TTC549 (cell line): ENCODE data around the gene FSTL5.

Experiments
- FAIRE-seq: peaks from 2 replicates; lab custom pipeline; 2012; peaks lifted over from hg19 to GRCh38; lab: Jason Lieb, UNC

The FSTL5 gene

GRCh38 chr4:161936625-161937550, 226.9 kb downstream of the FSTL5 start:
- FAIRE-seq, result no peak

DNA sequence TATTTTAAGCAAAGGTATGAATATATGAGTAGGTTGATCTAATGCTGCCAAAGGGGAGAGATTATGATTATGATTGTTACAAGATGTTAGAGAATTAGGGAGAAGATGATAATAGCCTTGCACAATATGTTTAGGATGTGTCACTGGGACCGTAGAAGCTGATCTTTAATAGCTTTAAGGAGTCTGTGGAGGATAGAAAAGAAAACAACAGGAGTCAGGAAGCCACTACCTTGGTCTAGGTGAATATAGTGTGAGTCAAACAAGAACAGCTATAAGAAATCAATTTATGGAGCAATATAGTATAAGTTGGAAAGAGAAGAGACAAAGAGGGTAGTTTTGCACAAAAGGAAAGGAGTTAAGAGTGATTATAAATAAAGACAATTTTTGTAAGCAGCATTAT, 232.7 kb downstream of the FSTL5 start:
- FAIRE-seq, result no peak

DNA sequence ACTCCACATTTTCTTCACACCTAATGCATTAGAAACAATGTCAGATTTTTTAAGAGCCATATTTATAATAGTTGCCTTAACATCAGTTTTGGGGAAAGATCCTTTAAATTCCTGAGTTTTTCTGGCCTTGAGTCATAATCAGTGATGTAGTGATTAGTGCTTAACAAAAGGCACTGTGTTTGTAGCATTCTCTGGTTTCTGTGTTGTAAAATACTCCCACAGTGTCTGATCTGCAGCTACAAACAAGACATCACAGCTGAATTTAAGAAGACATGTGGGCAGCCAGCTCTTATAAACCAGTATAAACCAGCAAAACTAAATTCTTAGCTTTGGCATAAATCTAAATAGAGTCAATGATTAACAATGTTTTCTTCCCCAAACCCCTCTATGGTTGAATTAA, 233.8 kb downstream of the FSTL5 start:
- FAIRE-seq, result no peak

DNA sequence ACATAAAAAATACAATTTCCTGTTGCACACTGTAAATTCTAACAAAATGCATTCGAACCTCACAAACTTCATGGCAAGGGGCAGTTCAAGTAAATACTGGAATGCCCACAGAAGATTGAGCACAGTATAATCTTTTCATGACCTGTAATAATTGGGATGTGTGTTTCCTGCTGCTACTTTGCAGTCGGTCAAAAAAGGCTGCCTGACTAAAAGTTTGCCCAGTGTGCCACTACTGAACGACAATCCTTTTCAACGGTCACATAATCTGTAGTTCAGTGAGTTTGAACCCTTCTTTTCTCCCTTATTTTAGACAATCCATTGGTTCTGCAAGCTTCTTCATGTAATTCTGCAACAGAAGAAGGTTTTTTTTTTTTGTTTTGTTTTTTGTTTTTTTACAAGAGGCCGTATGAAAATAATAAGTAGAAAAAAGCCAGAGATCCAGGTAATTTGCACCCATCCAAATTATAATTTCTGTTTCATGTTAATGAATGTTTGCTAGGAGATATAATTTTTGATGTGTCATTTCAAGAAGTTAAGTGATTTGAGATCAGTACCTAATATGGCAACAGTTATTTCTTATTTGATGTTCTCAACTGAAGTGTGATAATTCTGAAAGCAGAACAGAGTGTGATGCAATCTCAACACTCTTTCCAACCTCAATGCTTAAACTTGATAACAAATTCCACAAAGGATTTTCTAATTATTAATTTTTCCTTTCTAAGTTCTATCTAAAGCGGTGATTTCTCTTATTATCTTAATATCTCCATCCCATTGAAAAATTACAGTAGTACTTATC, 237.6 kb downstream of the FSTL5 start:
- FAIRE-seq, result no peak

DNA sequence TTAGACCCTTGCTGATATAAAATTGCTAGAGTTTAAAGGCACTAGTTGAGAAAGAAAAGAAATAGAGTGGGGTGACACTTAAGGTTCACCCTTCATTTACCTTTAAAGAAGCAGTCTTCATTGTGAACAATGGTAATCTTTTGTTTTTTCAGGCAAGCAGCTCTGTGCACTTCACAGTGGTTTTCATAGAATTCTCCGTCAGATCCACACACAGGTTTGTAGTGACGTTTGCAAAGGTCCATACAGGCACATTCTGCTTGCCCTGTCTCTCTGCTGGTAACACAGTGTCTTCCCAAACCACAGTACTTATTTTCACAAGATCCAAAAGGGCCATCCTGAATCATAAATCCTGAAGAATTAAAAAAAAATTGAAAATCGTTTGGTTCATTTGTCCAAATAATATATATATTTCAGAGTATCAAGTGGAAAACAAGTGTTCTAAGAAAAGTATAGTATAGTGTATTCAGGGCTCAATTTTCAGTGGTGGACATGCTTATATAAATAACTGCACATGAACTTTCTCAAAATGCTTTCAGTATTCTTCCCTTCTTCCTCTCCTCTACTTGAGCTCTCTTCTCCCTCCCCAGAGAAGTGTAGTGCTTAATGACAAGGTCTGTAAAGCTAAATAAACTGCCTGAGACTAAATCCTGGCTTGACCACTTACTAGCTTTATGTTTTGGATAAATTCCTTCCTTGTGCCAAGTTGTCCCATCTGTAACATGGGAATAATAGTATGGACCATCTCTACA, 243.3 kb downstream of the FSTL5 start:
- no peak for FAIRE-seq

DNA sequence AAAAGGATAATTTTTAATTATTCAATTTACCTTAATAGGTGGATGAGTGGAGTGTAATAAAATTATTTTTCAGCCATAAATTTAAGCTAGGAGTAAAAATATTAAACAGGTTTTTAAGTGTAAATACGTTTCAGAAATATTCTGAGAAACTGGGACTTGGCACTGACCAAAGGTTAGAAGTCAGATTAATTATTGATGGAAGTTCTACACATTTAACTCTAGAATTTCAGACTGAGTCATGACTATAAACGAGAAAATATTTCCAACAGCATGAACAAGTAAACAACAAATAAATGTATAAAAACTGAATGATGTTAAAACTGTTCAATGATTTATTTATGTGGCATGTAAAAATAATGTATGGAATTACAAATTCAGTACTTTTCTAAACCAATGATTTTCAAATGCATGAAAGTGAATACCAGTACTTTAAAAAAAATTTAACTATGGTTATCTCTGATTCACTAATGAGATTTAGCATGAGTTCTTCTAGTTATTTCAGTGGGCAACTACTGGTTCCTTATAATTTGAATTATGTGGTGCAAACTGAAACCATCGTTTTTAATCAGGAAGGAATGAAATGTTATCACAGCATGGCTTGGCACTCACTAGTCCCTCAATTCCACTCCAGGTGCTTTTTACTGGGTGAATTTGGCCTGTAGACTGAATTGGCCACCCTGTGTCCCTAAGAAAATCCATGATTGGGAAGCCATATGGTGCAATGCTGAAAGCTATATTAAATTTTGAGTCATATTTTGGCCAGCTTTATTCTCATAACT, 244.2 kb downstream of the FSTL5 start:
- FAIRE-seq, result no peak

GRCh38 chr4:161916035-161916434, 247.8 kb downstream of the FSTL5 start:
- FAIRE-seq, result no peak

GRCh38 chr4:161907590-161907955, 256.2 kb downstream of the FSTL5 start:
- FAIRE-seq, result no peak

- FAIRE-seq, result no peak
Observed at GRCh38 chr4:161906836-161907589, 256.8 kb downstream of the FSTL5 start.

- FAIRE-seq, result no peak
Observed at GRCh38 chr4:161900110-161900509, 263.7 kb downstream of the FSTL5 start.

- FAIRE-seq, result no peak
Observed at GRCh38 chr4:161894493-161895167, 269.2 kb downstream of the FSTL5 start.

DNA sequence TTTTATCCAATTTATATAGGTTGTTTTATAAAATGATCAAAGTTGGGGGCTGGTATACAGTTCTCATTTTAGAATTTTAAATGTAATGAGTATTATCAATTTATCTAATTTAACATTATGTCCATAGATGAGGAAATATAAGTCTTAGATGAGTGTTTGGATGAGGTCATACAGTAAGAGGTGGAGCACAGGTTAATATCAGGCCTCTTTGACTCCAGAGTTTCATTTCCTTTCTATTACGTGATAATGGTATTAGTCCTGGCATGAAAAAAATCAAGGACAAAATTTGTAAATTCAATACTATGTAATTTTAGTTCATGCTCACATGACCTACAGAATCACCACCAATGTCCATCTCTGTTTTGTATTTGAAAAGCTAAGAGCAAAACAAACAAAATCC, 269.8 kb downstream of the FSTL5 start:
- FAIRE-seq, result no peak

GRCh38 chr4:161893566-161893965, 270.2 kb downstream of the FSTL5 start:
- no peak for FAIRE-seq

GRCh38 chr4:161892951-161893350, 270.8 kb downstream of the FSTL5 start:
- FAIRE-seq, result no peak

- no peak for FAIRE-seq
Observed at GRCh38 chr4:161883157-161883556, 280.6 kb downstream of the FSTL5 start.

GRCh38 chr4:161881370-161881769, 282.4 kb downstream of the FSTL5 start:
- FAIRE-seq, result no peak

DNA sequence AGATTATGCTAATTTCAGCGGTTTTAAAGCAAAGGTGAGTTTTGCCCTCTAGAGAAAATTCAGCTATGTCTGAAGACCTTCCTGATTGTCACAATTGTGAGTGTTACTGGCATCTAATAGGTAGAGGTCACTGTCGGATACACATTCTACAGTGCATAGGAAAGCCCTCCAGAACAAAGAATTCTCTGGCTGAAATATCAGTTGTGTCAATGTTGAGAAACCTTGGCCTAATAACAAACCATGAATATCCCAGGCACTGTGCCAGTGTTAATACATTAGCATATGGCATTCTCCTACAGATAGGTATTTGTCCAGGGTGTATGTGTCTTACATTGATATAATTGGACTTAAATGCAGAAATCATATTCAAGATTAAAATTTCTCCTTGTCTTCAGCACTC, 294.3 kb downstream of the FSTL5 start:
- no peak for FAIRE-seq

GRCh38 chr4:161856711-161857326, 307.0 kb downstream of the FSTL5 start:
- no peak for FAIRE-seq

GRCh38 chr4:161850631-161851030, 313.2 kb downstream of the FSTL5 start:
- no peak for FAIRE-seq

GRCh38 chr4:161841759-161842158, 322.0 kb downstream of the FSTL5 start:
- no peak for FAIRE-seq
